IgD-negative memory B cell (primary cell): ENCODE results near the gene BABAM2. TPM values are rescaled to one million over a fixed set of nuclear protein-coding genes. Genes with fewer than 3 reads are reported as not detected.

Experiments used
- H3K27ac Mint-ChIP-seq, 3 donors: one replicate each; pipeline ENCODE4 v1.8.0; 2020 to 2022; ENCODE audit warnings: mild to moderate bottlenecking in 3 of 3, mixed read lengths in 3 of 3, moderate library complexity in 1 of 3
- H3K27me3 Mint-ChIP-seq: one replicate; pipeline ENCODE4 v1.8.0; 2021; ENCODE audit warnings: mixed read lengths
- H3K36me3 Mint-ChIP-seq: one replicate; pipeline ENCODE4 v1.8.0; 2020; ENCODE audit warnings: mild to moderate bottlenecking, mixed read lengths
- H3K4me1 Mint-ChIP-seq, 3 donors: one replicate each; pipeline ENCODE4 v1.8.0; 2020 to 2022; ENCODE audit warnings: mixed read lengths in 3 of 3, mild to moderate bottlenecking in 1 of 3
- H3K4me3 Mint-ChIP-seq, 4 donors: one replicate each; pipeline ENCODE4 v1.8.0; 2020 to 2022; ENCODE audit warnings: mild to moderate bottlenecking in 4 of 4, mixed read lengths in 4 of 4, moderate library complexity in 3 of 4
- H3K9me3 Mint-ChIP-seq, 3 donors: one replicate each; pipeline ENCODE4 v1.8.0; 2020 to 2021; ENCODE audit warnings: mixed read lengths in 3 of 3, mild to moderate bottlenecking in 1 of 3
- polyA plus RNA-seq: library from polyadenylated mRNA; unstranded; fragments of 300-500 nt; fragmentation: Illumina TruSeq; gene quantifications from one replicate; pipeline ENCODE4 v1.2.3, GENCODE V29; 2021

The BABAM2 gene
- polyA plus RNA-seq, 1 donor from 2014 or later: 57.9 TPM

GRCh38 chr2:28338046-28338817, 447.7 kb downstream of the BABAM2 start:
- no peaks in the 10 kb centered on the region for H3K4me1 Mint-ChIP-seq
- H3K9me3 Mint-ChIP-seq: no peaks in the 10 kb centered on the region
- H3K36me3 Mint-ChIP-seq: peaks cover 3% of the 10 kb centered on the region
- no peaks in the 10 kb centered on the region for H3K27me3 Mint-ChIP-seq
- peak overlapping the region in 1 of 3 donors; percentile 18 for H3K27ac Mint-ChIP-seq
- no peak overlapping the region for H3K4me3 Mint-ChIP-seq

GRCh38 chr2:28338831-28339321, 448.3 kb downstream of the BABAM2 start:
- H3K4me3 Mint-ChIP-seq: no peak overlapping the region

GRCh38 chr2:28339516-28340175, 449.1 kb downstream of the BABAM2 start:
- Mint-ChIP-seq H3K27ac (no peak overlapping the region), H3K27me3 (no peaks in the 10 kb centered on the region), H3K4me3 (no peak overlapping the region), H3K36me3 (peaks cover 3% of the 10 kb centered on the region), H3K4me1 (no peaks in the 10 kb centered on the region), H3K9me3 (no peaks in the 10 kb centered on the region)

More at GRCh38 chr2:28338831-28339321, 448.3 kb downstream of the BABAM2 start:
- Mint-ChIP-seq H3K27ac (peak overlapping the region in 1 of 3 donors; percentile 18), H3K4me1 (no peaks in the 10 kb centered on the region), H3K36me3 (peaks cover 3% of the 10 kb centered on the region), H3K27me3 (no peaks in the 10 kb centered on the region), H3K9me3 (no peaks in the 10 kb centered on the region)

GRCh38 chr2:28340312-28341202, 450.0 kb downstream of the BABAM2 start:
- H3K36me3 Mint-ChIP-seq: peaks cover 3% of the 10 kb centered on the region
- no peak overlapping the region for H3K4me3 Mint-ChIP-seq
- H3K4me1 Mint-ChIP-seq: no peaks in the 10 kb centered on the region
- H3K9me3 Mint-ChIP-seq: no peaks in the 10 kb centered on the region
- H3K27ac Mint-ChIP-seq: no peak overlapping the region
- no peaks in the 10 kb centered on the region for H3K27me3 Mint-ChIP-seq

- Mint-ChIP-seq H3K4me3 (no peak overlapping the region), H3K27me3 (no peaks in the 10 kb centered on the region), H3K9me3 (no peaks in the 10 kb centered on the region), H3K27ac (no peak overlapping the region), H3K4me1 (no peaks in the 10 kb centered on the region), H3K36me3 (peaks cover 3% of the 10 kb centered on the region)
These were observed 450.8 kb downstream of the BABAM2 start for GRCh38 chr2:28341208-28341891.

- Mint-ChIP-seq H3K36me3 (peaks cover 3% of the 10 kb centered on the region), H3K4me3 (no peak overlapping the region), H3K27me3 (peaks cover under 1% of the 10 kb centered on the region), H3K9me3 (no peaks in the 10 kb centered on the region), H3K27ac (no peak overlapping the region), H3K4me1 (no peaks in the 10 kb centered on the region)
These were observed 451.8 kb downstream of the BABAM2 start for GRCh38 chr2:28342081-28342967.

- Mint-ChIP-seq H3K27me3 (peaks cover 2% of the 10 kb centered on the region), H3K9me3 (no peaks in the 10 kb centered on the region), H3K36me3 (peaks cover 3% of the 10 kb centered on the region), H3K4me3 (no peak overlapping the region), H3K27ac (peak overlapping the region in 1 of 3 donors; percentile 51), H3K4me1 (no peaks in the 10 kb centered on the region)
These were observed 452.8 kb downstream of the BABAM2 start for GRCh38 chr2:28343184-28343942.

GRCh38 chr2:28343971-28344715, 453.6 kb downstream of the BABAM2 start:
- Mint-ChIP-seq H3K4me1 (no peaks in the 10 kb centered on the region), H3K27ac (no peak overlapping the region), H3K9me3 (no peaks in the 10 kb centered on the region), H3K36me3 (peaks cover 2% of the 10 kb centered on the region), H3K4me3 (no peak overlapping the region), H3K27me3 (peaks cover 2% of the 10 kb centered on the region)

- no peak overlapping the region for H3K4me3 Mint-ChIP-seq
- no peaks in the 10 kb centered on the region for H3K36me3 Mint-ChIP-seq
- H3K27me3 Mint-ChIP-seq: peaks cover 2% of the 10 kb centered on the region
- H3K4me1 Mint-ChIP-seq: no peaks in the 10 kb centered on the region
- no peak overlapping the region for H3K27ac Mint-ChIP-seq
- H3K9me3 Mint-ChIP-seq: no peaks in the 10 kb centered on the region
These were observed 454.3 kb downstream of the BABAM2 start for GRCh38 chr2:28344756-28345373.

- H3K27me3 Mint-ChIP-seq: peaks cover 2% of the 10 kb centered on the region
- no peaks in the 10 kb centered on the region for H3K4me1 Mint-ChIP-seq
- no peaks in the 10 kb centered on the region for H3K9me3 Mint-ChIP-seq
- H3K4me3 Mint-ChIP-seq: no peak overlapping the region
- no peak overlapping the region for H3K27ac Mint-ChIP-seq
- H3K36me3 Mint-ChIP-seq: no peaks in the 10 kb centered on the region
These were observed 455.1 kb downstream of the BABAM2 start for GRCh38 chr2:28345619-28346018.

GRCh38 chr2:28346587-28346986, 456.1 kb downstream of the BABAM2 start:
- peaks cover 2% of the 10 kb centered on the region for H3K27me3 Mint-ChIP-seq
- no peaks in the 10 kb centered on the region for H3K36me3 Mint-ChIP-seq
- no peaks in the 10 kb centered on the region for H3K4me1 Mint-ChIP-seq
- H3K4me3 Mint-ChIP-seq: no peak overlapping the region
- H3K27ac Mint-ChIP-seq: no peak overlapping the region
- H3K9me3 Mint-ChIP-seq: no peaks in the 10 kb centered on the region

GRCh38 chr2:28347193-28347592, 456.7 kb downstream of the BABAM2 start:
- Mint-ChIP-seq H3K4me1 (no peaks in the 10 kb centered on the region), H3K9me3 (no peaks in the 10 kb centered on the region), H3K4me3 (peak overlapping the region in 1 of 4 donors; percentile 21), H3K36me3 (no peaks in the 10 kb centered on the region), H3K27ac (peak overlapping the region in 1 of 3 donors; percentile 90), H3K27me3 (peaks cover 2% of the 10 kb centered on the region)
